Keratinocyte (primary cell): ENCODE results near the gene DBNL. TPM values are rescaled to one million over a fixed set of nuclear protein-coding genes. Genes with fewer than 3 reads are reported as not detected.
A peak's percentile ranks its signal among the peaks of the same experiment; 100 is the strongest.

Source experiments
- DNase-seq: peaks from one replicate; pipeline ENCODE4 v3.0.0-alpha.2; 2011; ENCODE audit warnings: low read depth, missing footprints, low spot score
- FAIRE-seq: peaks from 2 replicates; lab custom pipeline; 2011; peaks lifted over from hg19 to GRCh38; lab: Jason Lieb, UNC
- H2AFZ ChIP-seq: 2 replicates; pipeline ENCODE4 v1.6.0; 2012; ENCODE audit warnings: low read length, control low read depth, inconsistent platforms; ENCODE audit not compliant: control insufficient read depth
- H3K27ac ChIP-seq: 2 replicates; pipeline ENCODE4 v1.5.1; 2011; ENCODE audit warnings: low read length; ENCODE audit not compliant: control insufficient read depth, insufficient read depth
- H3K27me3 ChIP-seq: 3 replicates; pipeline ENCODE4 v1.6.0; 2011; ENCODE audit warnings: low read length; ENCODE audit not compliant: control insufficient read depth, insufficient read depth; ENCODE audit errors: extremely low read depth
- H3K36me3 ChIP-seq, 2 experiments: 2 replicates in 1 of 2; 3 replicates in 1 of 2; pipeline ENCODE4 v1.5.1; 2011; ENCODE audit warnings: low read length in 2 of 2, mild to moderate bottlenecking in 1 of 2; ENCODE audit not compliant: control insufficient read depth in 2 of 2, insufficient read depth in 2 of 2; ENCODE audit errors: extremely low read depth in 1 of 2
- H3K4me1 ChIP-seq: 3 replicates; pipeline ENCODE4 v1.5.1; 2011; ENCODE audit warnings: low read length; ENCODE audit not compliant: control insufficient read depth, insufficient read depth; ENCODE audit errors: extremely low read depth
- H3K4me2 ChIP-seq: 3 replicates; pipeline ENCODE4 v1.6.0; 2011; ENCODE audit warnings: low read depth, low read length; ENCODE audit not compliant: control insufficient read depth, insufficient read depth; ENCODE audit errors: extremely low read depth
- H3K4me3 ChIP-seq, 3 experiments: fragments of 200-600 bp in 1 of 3; sonication (generic) in 1 of 3; 2 replicates in 2 of 3; 3 replicates in 1 of 3; pipeline ENCODE4 v1.5.1; 2011 to 2016; ENCODE audit warnings: low read length in 3 of 3, mild to moderate bottlenecking in 3 of 3, control low read depth in 2 of 3, inconsistent platforms in 1 of 3, low read depth in 1 of 3, mixed read lengths in 1 of 3, mixed run types in 1 of 3, moderate library complexity in 1 of 3; ENCODE audit not compliant: control insufficient read depth in 2 of 3, insufficient read depth in 2 of 3; ENCODE audit errors: extremely low read depth in 1 of 3
- H3K79me2 ChIP-seq: 2 replicates; pipeline ENCODE4 v1.6.0; 2012; ENCODE audit warnings: low read length; ENCODE audit not compliant: control insufficient read depth, insufficient read depth
- H3K9ac ChIP-seq: 3 replicates; pipeline ENCODE4 v1.6.0; 2011; ENCODE audit warnings: low read length; ENCODE audit not compliant: control insufficient read depth, insufficient read depth; ENCODE audit errors: extremely low read depth
- H3K9me1 ChIP-seq: 3 replicates; pipeline ENCODE4 v1.6.0; 2011; ENCODE audit warnings: low read length; ENCODE audit not compliant: control insufficient read depth, insufficient read depth; ENCODE audit errors: extremely low read depth
- H3K9me3 ChIP-seq: 2 replicates; pipeline ENCODE4 v1.5.1; 2012; ENCODE audit warnings: low read depth, low read length; ENCODE audit not compliant: control insufficient read depth
- H4K20me1 ChIP-seq: 3 replicates; pipeline ENCODE4 v1.6.0; 2011; ENCODE audit warnings: low read length; ENCODE audit not compliant: control insufficient read depth, insufficient read depth; ENCODE audit errors: extremely low read depth
- EZH2 ChIP-seq: IDR thresholded peaks from one replicate; pipeline ENCODE4 v1.6.1; 2012; ENCODE audit warnings: inconsistent platforms, mild to moderate bottlenecking, low read length, moderate library complexity
- dilution Hi-C: fragments of 300-500 bp; cut with MboI; formaldehyde crosslinking; loops from one replicate; pipeline ENCODE4 v1.7.0; 2020; ENCODE audit warnings: low sequenced_read_pairs; ENCODE audit not compliant: extremely low pct_ligation_motif_present
- polyA plus RNA-seq, 5 experiments: library from polyadenylated mRNA; depleted of rRNA in 3 of 5; stranded (reverse) in 3 of 5; stranded (forward) in 1 of 5; unstranded in 1 of 5; fragments of >200 nt; gene quantifications; 1 replicate in 1 of 5; 2 replicates in 3 of 5; 3 replicates in 1 of 5; pipeline versions ENCODE4 v1.2.1 to v1.2.3, GENCODE V29; 2011 to 2012; ENCODE audit warnings: missing spikeins in 2 of 5, low read depth in 1 of 5, low replicate concordance in 1 of 5
- TF ChIP-seq, protein P1 (sequence below), 3 experiments: IDR thresholded peaks in 1 of 3; conservative IDR thresholded peaks in 1 of 3; optimal IDR thresholded peaks in 1 of 3; 2 replicates in 2 of 3; 3 replicates in 1 of 3; pipeline versions ENCODE3 to v1.5.1; 2011; ENCODE audit warnings: low read length in 3 of 3, mild to moderate bottlenecking in 3 of 3, moderate library complexity in 2 of 3, control low read depth in 1 of 3, inconsistent platforms in 1 of 3; ENCODE audit not compliant: insufficient read depth in 2 of 3; ENCODE audit errors: extremely low read depth in 1 of 3

The DBNL gene
- polyA plus RNA-seq, 1 donor (not counting 4 experiments of a cell fraction or from before 2014, with no cell fraction given), result 76.1 TPM

DNA sequence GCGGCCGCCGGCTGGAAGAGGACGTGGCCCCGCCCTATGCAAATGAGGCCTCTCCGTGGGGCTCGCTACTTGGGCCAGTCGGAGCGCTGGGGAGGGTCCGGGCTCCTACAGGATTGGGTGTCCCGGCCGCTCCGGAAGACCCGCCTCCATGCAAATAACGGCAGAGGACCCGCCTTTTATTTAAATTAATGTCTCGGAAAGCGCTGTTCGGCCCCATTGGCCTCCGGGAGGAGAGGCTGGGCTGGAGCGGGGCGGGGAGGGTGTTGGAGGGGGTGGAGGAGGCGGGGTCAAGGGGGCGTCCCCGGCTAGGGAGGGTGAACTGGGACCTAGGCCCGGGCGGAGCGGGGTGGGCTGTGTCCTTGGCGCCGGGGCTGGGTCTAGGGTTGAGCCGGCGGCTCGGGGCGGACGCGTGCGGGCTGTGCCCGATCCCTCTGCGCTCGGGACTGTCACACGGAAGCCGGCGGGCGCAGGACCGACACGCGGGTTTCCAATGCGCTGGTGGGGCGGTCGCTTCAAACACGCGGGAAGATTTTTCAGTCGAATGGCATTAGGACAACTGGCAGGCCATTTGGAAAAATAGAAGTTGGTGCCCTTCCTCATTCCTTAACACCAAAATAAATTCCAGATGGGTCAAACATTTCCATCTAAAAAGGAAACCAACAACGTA lies 38.2 kb downstream of the DBNL start:
- no peak for FAIRE-seq
- peak overlapping the region; percentile 61 for H3K27ac ChIP-seq
- peaks cover 5 to 18% of the 10 kb centered on the region in 2 experiments for H3K36me3 ChIP-seq

DNA sequence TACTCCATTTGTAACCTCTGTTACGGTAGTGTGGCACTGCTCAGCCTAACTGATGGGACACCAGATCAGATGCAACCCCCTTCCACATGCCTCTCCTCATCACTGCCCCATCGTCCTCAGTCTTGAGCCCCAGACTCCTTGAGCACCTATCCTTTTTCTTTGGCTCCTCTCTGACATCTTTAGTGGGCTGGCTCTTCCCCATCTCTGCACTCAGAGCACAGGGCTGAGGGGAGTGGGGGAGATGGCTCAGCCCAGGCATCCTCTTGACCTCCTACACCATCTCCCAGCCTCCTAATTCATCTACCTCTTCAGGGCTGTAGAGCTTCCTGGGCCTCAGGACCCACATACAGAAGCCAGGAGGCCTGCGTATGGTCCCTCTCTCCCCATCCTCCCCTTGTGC lies 39.3 kb downstream of the DBNL start:
- H3K9me1 ChIP-seq, result no peaks in the 10 kb centered on the region
- H3K79me2 ChIP-seq, result no peaks in the 10 kb centered on the region
- no peak overlapping the region for H3K4me2 ChIP-seq
- H3K9me3 ChIP-seq, result no peaks in the 10 kb centered on the region
- H3K9ac ChIP-seq, result no peak overlapping the region
- H4K20me1 ChIP-seq, result no peaks in the 10 kb centered on the region
- peaks cover 0 to 11% of the 10 kb centered on the region in 2 experiments for H3K36me3 ChIP-seq
- dilution Hi-C loops, result no loop called here
- H3K4me3 ChIP-seq, result no peak overlapping the region
- no peaks in the 10 kb centered on the region for H3K27me3 ChIP-seq
- H3K27ac ChIP-seq, result no peak overlapping the region
- DNase-seq (no peak), FAIRE-seq (no peak)
- TF ChIP-seq, protein P1, sequence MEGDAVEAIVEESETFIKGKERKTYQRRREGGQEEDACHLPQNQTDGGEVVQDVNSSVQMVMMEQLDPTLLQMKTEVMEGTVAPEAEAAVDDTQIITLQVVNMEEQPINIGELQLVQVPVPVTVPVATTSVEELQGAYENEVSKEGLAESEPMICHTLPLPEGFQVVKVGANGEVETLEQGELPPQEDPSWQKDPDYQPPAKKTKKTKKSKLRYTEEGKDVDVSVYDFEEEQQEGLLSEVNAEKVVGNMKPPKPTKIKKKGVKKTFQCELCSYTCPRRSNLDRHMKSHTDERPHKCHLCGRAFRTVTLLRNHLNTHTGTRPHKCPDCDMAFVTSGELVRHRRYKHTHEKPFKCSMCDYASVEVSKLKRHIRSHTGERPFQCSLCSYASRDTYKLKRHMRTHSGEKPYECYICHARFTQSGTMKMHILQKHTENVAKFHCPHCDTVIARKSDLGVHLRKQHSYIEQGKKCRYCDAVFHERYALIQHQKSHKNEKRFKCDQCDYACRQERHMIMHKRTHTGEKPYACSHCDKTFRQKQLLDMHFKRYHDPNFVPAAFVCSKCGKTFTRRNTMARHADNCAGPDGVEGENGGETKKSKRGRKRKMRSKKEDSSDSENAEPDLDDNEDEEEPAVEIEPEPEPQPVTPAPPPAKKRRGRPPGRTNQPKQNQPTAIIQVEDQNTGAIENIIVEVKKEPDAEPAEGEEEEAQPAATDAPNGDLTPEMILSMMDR (optimal IDR thresholded peaks at IDR 0.05 in 1 of 3, IDR thresholded peaks at IDR 0.05 in 1 of 3, conservative IDR thresholded peaks at IDR 0.05 in 1 of 3; ENCODE audit: extremely low read depth in 1 of 3, insufficient read depth in 2 of 3, low read length in 3 of 3), result no peak
- no peak for TF ChIP-seq EZH2
- no peak overlapping the region for H2AFZ ChIP-seq
- H3K4me1 ChIP-seq, result peaks cover 9% of the 10 kb centered on the region

More for the DNA sequence above, 38.2 kb downstream of the DBNL start:
- peak; percentile 86 for DNase-seq
- H2AFZ ChIP-seq, result peak overlapping the region; percentile 88
- H4K20me1 ChIP-seq, result no peaks in the 10 kb centered on the region
- peak overlapping the region; percentile 77 for H3K9ac ChIP-seq
- H3K79me2 ChIP-seq, result no peaks in the 10 kb centered on the region
- peak overlapping the region; percentile 75 to 78 (median 75) for H3K4me3 ChIP-seq
- no peaks in the 10 kb centered on the region for H3K9me1 ChIP-seq
- TF ChIP-seq, protein P1 (optimal IDR thresholded peaks at IDR 0.05 in 1 of 3, IDR thresholded peaks at IDR 0.05 in 1 of 3, conservative IDR thresholded peaks at IDR 0.05 in 1 of 3; ENCODE audit: extremely low read depth in 1 of 3, insufficient read depth in 2 of 3, low read length in 3 of 3), result no peak
- no peak for TF ChIP-seq EZH2
- no peaks in the 10 kb centered on the region for H3K9me3 ChIP-seq
- H3K27me3 ChIP-seq, result no peaks in the 10 kb centered on the region
- dilution Hi-C loops, result no loop called here
- peaks cover 3% of the 10 kb centered on the region for H3K4me1 ChIP-seq
- H3K4me2 ChIP-seq, result peak overlapping the region; percentile 90
